Hematopoietic multipotent progenitor cell treated with erythropoietin and hydrocortisone succinate and interleukin-3 and kit ligand, for 4 days (in vitro differentiated cells): ENCODE data around the gene VLDLR.

ENCODE experiments used
- DNase-seq: peaks from one replicate; pipeline ENCODE4 v3.0.0-alpha.2; 2015

The VLDLR gene

GRCh38 chr9:2622461-2623287, 1.1 kb downstream of the VLDLR start:
- peak; percentile 27 for DNase-seq

DNA sequence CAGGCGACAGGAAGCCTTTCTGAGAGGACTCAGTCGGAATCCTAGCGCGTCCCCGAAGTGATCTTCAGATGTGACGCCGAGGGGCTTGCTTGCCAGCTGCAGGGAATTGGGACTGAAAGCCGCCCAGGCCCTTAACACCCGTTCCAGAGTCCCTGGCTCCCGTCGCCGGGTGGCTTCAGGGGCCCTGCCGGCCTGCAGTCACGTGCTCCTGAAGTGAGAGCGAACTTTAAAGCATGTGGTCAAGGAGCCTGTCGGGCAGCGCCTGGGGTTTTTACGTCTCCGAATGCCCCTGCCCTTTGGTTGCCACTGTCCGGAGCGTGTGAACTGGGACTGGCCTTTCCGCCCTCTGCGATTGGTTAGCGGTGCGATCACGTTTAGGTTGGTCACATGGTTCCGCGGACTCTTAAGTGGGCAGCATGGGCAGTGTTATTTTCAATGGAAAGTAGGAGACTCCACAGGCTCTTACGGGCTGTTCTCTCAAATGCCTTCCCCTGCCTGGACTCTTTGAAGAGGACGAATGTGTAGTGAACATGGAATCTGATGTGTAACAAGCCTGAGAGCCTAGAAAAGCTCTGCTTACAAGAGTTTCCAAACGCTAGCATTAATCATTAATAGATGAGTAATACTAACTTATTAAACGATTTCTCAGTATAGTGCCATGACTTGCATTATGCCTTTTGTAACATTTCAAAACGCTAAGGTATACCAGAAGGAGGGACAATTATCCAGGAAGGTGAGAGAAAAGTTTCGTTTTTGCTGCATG, 1.9 kb downstream of the VLDLR start:
- DNase-seq, result peak; percentile 7

- DNase-seq, result peak; percentile 7
These were observed 2.6 kb downstream of the VLDLR start for GRCh38 chr9:2624051-2624682.

- no peak for DNase-seq
These were observed 3.8 kb downstream of the VLDLR start for GRCh38 chr9:2625427-2625826.

DNA sequence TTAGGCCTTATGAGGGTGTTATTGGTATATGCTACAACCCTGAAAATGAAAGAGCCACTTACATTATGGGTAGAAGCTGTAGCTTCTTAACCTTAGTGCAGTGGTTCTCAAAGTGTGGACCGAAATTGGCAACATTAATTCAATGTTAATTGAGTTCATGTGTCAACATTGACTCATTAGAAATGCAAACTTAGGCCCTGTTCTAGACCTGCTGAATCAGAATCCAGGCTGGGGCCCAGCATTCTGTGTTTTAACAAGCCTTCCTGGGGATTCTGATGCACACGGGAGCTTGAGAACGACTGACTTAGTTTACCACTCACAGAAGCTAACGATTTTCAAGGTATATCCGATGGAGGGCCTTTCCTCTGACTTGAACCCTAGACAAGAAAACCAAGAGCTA, 7.3 kb downstream of the VLDLR start:
- DNase-seq, result no peak

DNA sequence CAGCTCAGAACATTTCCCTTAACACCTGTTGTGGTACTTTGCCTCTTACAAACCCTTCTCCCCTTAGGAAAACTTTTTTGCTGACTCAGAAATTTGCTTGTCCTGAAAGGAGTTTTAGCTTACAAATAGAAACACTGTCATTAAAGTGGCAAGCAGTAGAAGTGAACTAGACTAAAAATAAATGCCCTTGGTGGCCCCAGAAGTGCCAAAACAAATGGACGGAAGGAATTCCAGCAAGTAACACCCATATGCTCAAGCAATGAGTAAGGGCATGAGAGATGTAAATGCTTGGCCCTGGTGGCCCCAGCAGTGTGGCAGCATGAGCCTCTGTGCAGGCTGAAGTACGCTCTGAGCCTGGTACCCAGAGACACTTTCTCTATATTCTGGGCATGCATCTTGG, 8.6 kb downstream of the VLDLR start:
- DNase-seq, result no peak

- DNase-seq, result no peak
These were observed 9.7 kb downstream of the VLDLR start for GRCh38 chr9:2631263-2631662.

- DNase-seq, result no peak
These were observed 12.6 kb downstream of the VLDLR start for GRCh38 chr9:2634153-2634552.

- DNase-seq, result no peak
These were observed 13.2 kb downstream of the VLDLR start for GRCh38 chr9:2634818-2635217.

- no peak for DNase-seq
These were observed 14.3 kb downstream of the VLDLR start for GRCh38 chr9:2635922-2636321.

DNA sequence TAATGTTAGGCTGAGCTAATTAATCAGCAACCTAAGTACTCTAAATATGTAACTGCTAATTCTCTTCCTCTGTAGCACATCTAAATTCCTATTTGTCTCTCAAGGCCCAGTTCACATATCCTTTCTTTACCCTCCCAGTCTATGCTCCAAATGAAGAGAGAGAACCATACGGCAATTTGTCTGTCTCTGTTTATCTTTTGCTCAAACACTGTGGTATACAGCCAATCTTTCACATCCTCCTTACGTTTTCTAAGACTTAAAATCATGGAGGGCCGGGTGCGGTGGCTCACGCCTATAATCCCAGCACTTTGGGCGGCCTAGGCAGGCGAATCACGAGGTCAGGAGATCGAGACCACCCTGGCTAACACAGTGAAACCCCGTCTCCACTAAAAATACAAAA, 15.8 kb downstream of the VLDLR start:
- DNase-seq, result no peak

- DNase-seq, result no peak
These were observed 17.5 kb downstream of the VLDLR start for GRCh38 chr9:2638871-2639673.

DNA sequence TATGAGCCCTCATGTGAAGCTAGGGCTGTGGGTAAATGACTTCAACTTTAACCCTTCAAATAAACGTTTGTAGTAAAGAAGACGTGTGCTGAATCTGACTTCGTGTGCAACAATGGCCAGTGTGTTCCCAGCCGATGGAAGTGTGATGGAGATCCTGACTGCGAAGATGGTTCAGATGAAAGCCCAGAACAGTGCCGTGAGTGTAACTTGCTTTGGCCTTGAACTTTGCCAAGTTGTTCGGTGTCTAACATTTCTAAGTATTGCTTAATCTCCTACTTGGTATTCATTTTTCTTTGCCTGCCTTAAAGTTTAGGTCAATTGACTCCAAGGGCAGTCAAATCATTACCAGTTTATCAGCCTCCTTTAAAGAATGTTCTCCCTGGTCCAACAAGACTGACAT, 18.2 kb downstream of the VLDLR start:
- no peak for DNase-seq

- DNase-seq, result no peak
These were observed 19.0 kb downstream of the VLDLR start for GRCh38 chr9:2640570-2640969.

GRCh38 chr9:2641033-2641432, 19.4 kb downstream of the VLDLR start:
- no peak for DNase-seq

GRCh38 chr9:2642068-2642467, 20.5 kb downstream of the VLDLR start:
- no peak for DNase-seq

DNA sequence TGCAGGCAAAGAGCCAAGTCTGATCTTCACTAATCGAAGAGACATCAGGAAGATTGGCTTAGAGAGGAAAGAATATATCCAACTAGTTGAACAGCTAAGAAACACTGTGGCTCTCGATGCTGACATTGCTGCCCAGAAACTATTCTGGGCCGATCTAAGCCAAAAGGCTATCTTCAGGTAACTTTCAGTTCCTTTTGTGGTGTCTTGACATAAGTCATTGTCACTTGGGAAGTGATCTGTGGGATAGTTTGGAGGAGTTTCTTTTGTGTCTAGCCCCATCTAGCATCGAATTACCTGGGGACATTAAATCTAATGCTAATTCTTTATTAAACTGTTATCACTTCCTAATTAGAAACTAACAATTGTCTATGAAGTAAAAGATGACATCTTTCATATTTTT, 24.0 kb downstream of the VLDLR start:
- DNase-seq, result no peak

- peak; percentile 41 for DNase-seq
These were observed 33.9 kb downstream of the VLDLR start for GRCh38 chr9:2655411-2655901.

DNA sequence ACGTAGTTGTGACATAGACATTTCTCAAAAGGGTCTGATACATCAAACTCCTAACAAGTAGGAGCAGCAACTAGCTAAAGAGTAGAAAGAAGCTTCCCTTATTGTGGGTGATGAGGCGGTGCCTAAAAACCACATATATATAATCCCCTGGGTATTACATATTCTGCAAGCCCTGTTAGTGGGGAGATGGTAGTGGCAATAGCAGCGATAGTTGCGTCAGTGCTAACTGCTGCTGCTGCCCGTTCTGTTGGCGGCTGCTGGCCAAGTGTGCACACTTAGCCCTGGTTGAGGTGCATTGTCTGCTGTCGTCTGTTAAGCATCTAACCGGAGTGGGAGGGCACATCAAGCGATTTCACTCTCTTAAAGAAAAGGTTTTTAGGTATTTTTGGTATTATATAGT, 35.8 kb downstream of the VLDLR start:
- DNase-seq, result peak; percentile 77

DNA sequence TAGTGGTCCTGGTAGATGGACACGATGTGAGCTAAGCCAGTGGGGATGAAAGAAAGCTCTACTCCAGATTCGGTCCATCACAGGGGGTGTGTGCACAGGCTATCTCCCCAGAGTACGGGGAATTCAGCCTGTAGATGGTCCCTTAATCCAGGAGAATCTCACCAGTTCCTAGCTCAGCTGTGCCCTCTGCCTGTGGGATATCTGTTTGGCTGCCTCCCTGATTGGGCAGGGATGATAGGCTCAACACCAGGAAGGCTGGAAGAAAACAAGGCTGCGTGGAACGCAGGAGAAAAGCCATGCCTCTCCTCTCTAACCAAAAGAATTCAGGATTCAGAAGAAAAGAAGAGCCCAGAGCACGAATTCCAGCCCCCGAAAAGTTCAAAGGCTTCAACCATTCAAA, 40.9 kb downstream of the VLDLR start:
- DNase-seq, result no peak

GRCh38 chr9:2663461-2664173, 42.0 kb downstream of the VLDLR start:
- no peak for DNase-seq
